Astrocyte of the spinal cord (primary cell): ENCODE results near the gene EIF1AD.
"Not testable (repeated sequence)": the region's sequence is repeated elsewhere in the genome, so short reads cannot be mapped to it uniquely, and the experiment has no call there.

Experiments
- DNase-seq: peaks from one replicate; pipeline ENCODE4 v3.0.0; 2011; ENCODE audit warnings: low read depth, low spot score
- H3K4me3 ChIP-seq: 2 replicates; pipeline ENCODE4 v1.5.1; 2011; ENCODE audit warnings: low read depth, mild to moderate bottlenecking, low read length, moderate library complexity
- in situ Hi-C: cut with HindIII; loops from 2 replicates; pipeline ENCODE4 v1.10.0; 2017; ENCODE audit warnings: low sequenced_read_pairs
- TF ChIP-seq, protein P1 (sequence below): IDR thresholded peaks from 2 replicates; pipeline ENCODE4 v1.5.1; 2012; ENCODE audit warnings: low read depth, mild to moderate bottlenecking, low read length, inconsistent platforms

EIF1AD gene

DNA sequence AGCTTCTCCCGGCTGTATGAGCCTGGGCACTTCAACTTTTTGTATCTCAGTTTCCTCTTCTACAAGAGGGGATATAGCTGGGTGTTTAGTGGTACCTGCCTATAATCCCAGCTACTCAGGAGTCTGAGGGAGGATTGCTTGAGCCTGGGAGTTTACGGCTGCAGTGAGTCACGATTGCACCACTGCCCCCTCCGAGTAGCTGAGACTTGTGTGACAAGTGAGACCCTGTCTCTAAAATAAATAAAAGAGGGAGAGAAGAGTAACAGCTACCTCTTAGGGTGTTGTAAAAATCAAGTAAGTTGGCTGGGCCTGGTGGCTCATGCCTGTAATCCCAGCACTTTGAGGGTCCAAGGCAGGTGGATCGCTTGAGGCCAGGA lies 34.4 kb upstream of the EIF1AD start:
- TF ChIP-seq, protein P1, sequence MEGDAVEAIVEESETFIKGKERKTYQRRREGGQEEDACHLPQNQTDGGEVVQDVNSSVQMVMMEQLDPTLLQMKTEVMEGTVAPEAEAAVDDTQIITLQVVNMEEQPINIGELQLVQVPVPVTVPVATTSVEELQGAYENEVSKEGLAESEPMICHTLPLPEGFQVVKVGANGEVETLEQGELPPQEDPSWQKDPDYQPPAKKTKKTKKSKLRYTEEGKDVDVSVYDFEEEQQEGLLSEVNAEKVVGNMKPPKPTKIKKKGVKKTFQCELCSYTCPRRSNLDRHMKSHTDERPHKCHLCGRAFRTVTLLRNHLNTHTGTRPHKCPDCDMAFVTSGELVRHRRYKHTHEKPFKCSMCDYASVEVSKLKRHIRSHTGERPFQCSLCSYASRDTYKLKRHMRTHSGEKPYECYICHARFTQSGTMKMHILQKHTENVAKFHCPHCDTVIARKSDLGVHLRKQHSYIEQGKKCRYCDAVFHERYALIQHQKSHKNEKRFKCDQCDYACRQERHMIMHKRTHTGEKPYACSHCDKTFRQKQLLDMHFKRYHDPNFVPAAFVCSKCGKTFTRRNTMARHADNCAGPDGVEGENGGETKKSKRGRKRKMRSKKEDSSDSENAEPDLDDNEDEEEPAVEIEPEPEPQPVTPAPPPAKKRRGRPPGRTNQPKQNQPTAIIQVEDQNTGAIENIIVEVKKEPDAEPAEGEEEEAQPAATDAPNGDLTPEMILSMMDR: no peak
- DNase-seq: no peak
- no peak overlapping the region for H3K4me3 ChIP-seq
- in situ Hi-C loops: no loop called here

DNA sequence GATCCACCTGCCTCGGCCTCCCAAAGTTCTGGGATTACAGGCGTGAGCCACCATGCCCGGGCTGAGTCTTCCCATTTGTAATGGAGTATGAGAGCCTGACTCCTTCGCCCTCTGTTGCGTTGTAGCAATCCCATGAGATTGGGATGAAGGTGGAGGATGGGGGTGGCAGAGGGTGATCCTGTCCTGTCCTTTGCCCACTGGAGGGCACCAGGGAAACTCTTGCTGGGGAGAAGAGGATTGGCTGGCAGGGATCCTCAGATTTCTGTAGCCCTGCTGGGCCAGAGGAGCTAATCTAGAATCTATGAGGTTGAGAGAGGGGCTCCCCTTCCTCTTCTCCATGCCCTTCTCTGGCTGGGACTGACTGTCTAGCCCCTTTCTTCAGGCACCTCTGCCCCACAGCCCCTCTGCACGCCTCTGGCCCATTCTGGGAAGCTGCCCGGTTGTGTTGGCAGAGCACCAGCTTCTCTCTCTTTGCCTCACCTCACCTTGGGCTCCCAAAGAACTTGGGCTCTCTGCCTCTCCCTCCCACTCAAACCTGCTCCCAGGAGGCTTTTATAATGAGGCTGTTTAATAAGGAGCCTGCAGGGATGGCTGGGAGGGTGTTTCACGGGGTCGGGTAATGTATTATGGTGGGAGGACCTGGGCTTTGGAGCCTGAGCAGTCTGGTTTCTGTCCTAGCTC lies 33.8 kb upstream of the EIF1AD start:
- H3K4me3 ChIP-seq: no peak overlapping the region
- no peak for DNase-seq
- in situ Hi-C loops: no loop called here
- TF ChIP-seq, protein P1: no peak

DNA sequence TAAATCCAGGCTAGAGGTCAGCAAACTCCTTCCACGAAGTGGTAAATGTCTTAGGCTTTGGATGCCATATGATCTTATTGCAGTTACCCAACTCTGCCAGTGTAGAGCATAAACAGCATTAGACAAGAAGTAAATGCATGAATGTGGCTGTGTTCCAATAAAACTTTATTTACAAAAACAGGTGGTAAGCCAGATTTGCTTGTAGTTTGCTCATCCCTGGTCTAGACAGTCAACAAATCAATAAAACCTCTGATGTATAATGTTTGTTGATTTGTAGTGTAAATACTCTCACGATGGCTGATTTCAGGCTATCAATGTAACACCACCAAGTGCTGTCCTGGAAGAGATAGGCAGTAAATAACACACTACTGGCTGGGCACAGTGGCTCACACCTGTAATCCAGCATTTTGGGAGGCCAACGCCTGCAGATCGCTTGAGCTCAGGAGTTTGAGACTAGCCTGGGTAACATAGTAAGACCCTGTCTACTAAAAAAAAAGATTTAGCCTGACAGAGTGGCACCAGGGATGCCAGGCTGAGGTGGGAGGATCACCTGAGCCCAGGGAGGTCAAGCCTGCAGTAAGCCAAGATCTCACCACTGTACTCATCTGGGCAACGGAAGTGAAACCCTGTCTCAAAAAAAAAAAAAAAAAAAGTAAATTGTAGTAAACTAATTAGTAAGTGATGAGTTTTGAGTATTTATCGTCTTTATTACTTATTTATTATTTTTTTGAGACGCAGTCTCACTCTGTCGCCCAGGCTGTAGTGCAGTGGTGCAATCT lies 31.2 kb upstream of the EIF1AD start:
- no peak overlapping the region for H3K4me3 ChIP-seq
- in situ Hi-C loops: no loop called here
- TF ChIP-seq, protein P1: no peak
- no peak for DNase-seq

DNA sequence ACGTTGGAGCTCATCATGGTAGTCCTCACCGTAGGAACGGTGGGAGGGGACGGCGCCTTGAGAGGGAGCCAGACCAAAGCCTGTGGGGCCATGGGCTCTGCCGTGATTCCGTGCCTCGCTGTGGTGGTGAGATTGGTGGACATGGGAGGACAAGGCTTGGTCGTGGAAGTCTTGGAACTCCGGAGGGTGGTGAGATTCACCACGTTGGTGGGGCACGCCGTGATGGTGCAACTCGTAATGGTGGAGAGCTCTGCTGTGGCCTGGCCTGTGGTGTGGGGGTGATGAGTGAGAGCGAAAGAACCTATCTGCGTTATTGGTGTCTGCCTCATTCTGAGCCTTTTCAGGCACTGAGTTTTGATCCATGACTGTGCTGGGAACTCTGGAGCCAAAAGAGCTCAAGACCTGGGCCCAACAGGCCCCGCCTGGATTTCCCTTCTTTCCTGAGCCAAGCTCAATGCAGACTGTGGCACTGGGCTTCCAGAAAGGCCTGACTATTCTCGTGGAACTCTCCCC lies 24.1 kb upstream of the EIF1AD start, which contains the start of gene CATSPER1:
CATSPER1 (minus strand) TSS at position 463 of the 513 bp plus-strand sequence; CDS start at position 363, 100 bp downstream.
- in situ Hi-C loops: no loop called here
- TF ChIP-seq, protein P1: no peak

DNA sequence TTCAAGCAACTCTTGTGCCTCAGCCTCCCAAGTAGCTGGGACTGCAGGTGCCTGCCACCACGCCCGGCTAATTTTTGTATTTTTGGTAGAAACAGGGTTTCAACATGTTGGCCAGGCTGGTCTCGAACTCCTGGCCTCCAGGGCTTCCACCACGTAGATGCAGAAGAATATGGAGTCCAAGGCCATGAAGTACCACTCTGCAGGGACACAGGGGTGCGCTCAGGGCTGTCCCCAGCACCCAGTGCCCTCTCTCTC lies 21.2 kb upstream of the EIF1AD start:
- H3K4me3 ChIP-seq, DNase-seq, in situ Hi-C loops: not testable (repeated sequence)

More for the DNA sequence above, 24.1 kb upstream of the EIF1AD start, which contains the start of gene CATSPER1:
- DNase-seq: no peak
- H3K4me3 ChIP-seq: no peak within 1 kb of the TSS

DNA sequence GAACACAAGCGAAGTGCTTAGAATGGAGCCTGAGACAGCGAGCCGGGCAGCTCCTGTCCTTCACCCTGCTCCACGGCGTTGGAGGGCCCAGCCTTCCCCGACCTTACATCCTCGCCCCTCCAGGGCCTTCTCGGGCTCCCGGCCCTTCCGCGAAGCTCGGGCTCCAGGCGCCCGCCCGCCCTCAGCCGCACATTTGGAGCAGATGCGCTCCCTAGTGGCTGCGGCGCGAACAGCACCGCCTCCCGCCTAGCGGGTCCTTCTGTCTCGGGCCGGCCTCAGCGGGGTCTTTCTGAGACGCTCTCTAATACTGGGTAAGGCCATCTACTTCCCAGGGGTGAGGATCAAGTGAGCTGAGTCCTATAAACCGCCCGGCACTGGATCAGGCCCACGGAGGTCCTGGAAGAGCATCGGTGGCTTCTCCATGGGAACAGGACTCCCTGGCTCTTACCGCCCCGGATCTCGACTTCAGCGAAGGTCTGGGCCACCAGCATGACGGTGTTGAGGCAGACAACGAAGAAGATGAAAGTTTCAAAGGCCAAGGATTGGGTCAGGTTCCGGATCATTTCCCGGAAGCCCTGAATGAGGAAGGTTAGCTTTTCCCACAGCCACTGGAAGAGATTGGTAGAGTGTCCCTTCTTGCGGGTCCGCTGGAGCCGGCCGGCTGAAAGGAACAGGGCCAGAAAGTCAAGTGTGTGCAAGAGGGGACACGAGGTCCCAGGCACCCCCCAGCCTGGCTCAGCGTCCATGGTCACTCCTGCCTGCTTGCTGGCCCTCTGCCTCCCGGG lies 20.6 kb upstream of the EIF1AD start:
- TF ChIP-seq, protein P1: peak; percentile 96
- DNase-seq: peak; percentile 56
- in situ Hi-C loops: no loop called here
- H3K4me3 ChIP-seq: no peak overlapping the region
